ENCODE results near the gene HHAT. TPM values are rescaled to one million over a fixed set of nuclear protein-coding genes. Genes with fewer than 3 reads are reported as not detected.

The HHAT gene
- total RNA-seq, 1 experiment from 2014 or later = 2.3 TPM

DNA sequence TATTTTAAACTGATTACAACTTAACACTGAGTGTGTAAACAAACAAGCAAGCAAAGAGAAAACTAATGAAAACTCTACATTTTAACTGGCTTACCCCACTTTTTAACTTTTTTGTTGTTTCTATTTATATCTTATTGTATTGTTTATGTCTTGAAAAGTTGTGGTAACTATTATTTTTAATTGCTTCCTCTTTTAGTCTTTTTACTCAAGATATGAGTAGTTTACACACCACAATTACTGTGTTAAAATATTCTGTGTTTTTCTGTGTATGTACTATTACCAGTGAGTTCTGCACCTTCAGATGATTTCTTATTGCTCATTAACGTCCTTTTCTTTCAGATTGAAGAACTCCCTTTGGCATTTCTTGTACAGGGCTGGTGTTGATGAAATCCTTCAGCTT, 4.7 kb upstream of the HHAT start:
- H3K27ac ChIP-seq (ENCODE audit: low read length) = no peak overlapping the region
- H3K4me1 ChIP-seq (ENCODE audit: low read length) = peaks cover 7% of the 10 kb centered on the region
- no peaks in the 10 kb centered on the region for H3K79me2 ChIP-seq (ENCODE audit: low read length)
- H3K9me3 ChIP-seq (ENCODE audit: low read length) = peaks cover 4% of the 10 kb centered on the region
- H3K4me2 ChIP-seq (ENCODE audit: low read depth, low read length, poor library complexity, severe bottlenecking) = no peak overlapping the region
- H3K36me3 ChIP-seq (ENCODE audit: insufficient read depth, low read length) = no peaks in the 10 kb centered on the region
- DNase-seq = no peak
- H2AFZ ChIP-seq (ENCODE audit: low read length) = no peak overlapping the region
- H3K4me3 ChIP-seq (ENCODE audit: low read length) = no peak overlapping the region
- H3K27me3 ChIP-seq (ENCODE audit: low read length) = no peaks in the 10 kb centered on the region
- no peaks in the 10 kb centered on the region for H3K9me2 ChIP-seq (replicated peaks; ENCODE audit: insufficient read depth, low read length)
- no peaks in the 10 kb centered on the region for H4K20me1 ChIP-seq (ENCODE audit: insufficient read depth, low read depth, low read length)
- no peak overlapping the region for H3K9ac ChIP-seq (ENCODE audit: low read length)

GRCh38 chr1:210325026-210325670, 3.6 kb upstream of the HHAT start:
- Histone ChIP-seq H3K9me2 (replicated peaks; ENCODE audit: insufficient read depth, low read length) (no peaks in the 10 kb centered on the region), H3K27ac (ENCODE audit: low read length) (no peak overlapping the region), H3K4me3 (ENCODE audit: low read length) (no peak overlapping the region), H4K20me1 (ENCODE audit: insufficient read depth, low read depth, low read length) (no peaks in the 10 kb centered on the region), H3K4me1 (ENCODE audit: low read length) (peaks cover 12% of the 10 kb centered on the region), H2AFZ (ENCODE audit: low read length) (no peak overlapping the region), H3K9ac (ENCODE audit: low read length) (no peak overlapping the region), H3K9me3 (ENCODE audit: low read length) (peaks cover 4% of the 10 kb centered on the region), H3K36me3 (ENCODE audit: insufficient read depth, low read length) (no peaks in the 10 kb centered on the region), H3K79me2 (ENCODE audit: low read length) (no peaks in the 10 kb centered on the region), H3K27me3 (ENCODE audit: low read length) (no peaks in the 10 kb centered on the region), H3K4me2 (ENCODE audit: low read depth, low read length, poor library complexity, severe bottlenecking) (no peak overlapping the region)
- DNase-seq = no peak

DNA sequence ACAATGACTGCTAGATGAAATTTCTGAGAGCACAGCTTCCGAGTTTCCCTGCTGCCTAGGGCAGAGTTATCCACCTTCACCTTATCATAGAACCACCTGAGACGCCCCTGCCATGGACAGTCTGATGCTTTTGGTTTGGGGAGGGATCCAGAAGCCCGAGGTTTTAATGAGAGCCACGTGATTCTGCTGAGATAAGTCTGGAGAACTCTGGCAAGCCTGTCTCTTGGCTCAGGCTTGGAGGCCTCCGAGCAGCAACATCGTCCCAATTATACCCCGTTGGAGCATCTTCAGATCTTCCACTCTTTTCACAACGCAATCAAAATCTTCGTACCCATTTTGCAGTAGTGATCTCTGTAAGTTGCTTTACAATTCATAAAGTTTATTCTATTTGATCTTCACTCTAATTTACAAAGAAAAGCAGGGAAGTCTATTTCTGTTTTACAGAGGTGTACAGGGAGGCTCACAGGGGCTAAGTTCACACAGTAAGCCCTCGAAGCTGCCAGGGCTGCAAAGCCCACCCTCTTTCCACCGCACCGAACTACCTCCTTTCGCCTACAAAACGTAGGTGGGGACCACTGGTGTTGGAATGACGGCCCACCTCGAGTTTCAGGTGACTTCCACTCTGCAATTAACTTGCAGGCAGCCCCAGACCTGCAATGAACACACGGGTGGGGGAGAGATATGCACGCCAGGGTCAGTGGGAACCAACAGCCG, 513 bp upstream of the HHAT start:
- no peak for DNase-seq
- Histone ChIP-seq H3K9ac (ENCODE audit: low read length) (peak overlapping the region; percentile 82), H3K4me2 (ENCODE audit: low read depth, low read length, poor library complexity, severe bottlenecking) (peak overlapping the region; percentile 82), H3K4me3 (ENCODE audit: low read length) (peak overlapping the region; percentile 81), H3K9me2 (replicated peaks; ENCODE audit: insufficient read depth, low read length) (no peaks in the 10 kb centered on the region), H3K27ac (ENCODE audit: low read length) (no peak overlapping the region), H2AFZ (ENCODE audit: low read length) (peak overlapping the region; percentile 100), H3K79me2 (ENCODE audit: low read length) (no peaks in the 10 kb centered on the region), H4K20me1 (ENCODE audit: insufficient read depth, low read depth, low read length) (no peaks in the 10 kb centered on the region), H3K9me3 (ENCODE audit: low read length) (peaks cover 4% of the 10 kb centered on the region), H3K27me3 (ENCODE audit: low read length) (no peaks in the 10 kb centered on the region), H3K36me3 (ENCODE audit: insufficient read depth, low read length) (no peaks in the 10 kb centered on the region), H3K4me1 (ENCODE audit: low read length) (peaks cover 12% of the 10 kb centered on the region)

GRCh38 chr1:210330279-210330866, 1.7 kb downstream of the HHAT start:
- H3K79me2 ChIP-seq (ENCODE audit: low read length) = no peaks in the 10 kb centered on the region
- no peaks in the 10 kb centered on the region for H3K9me2 ChIP-seq (replicated peaks; ENCODE audit: insufficient read depth, low read length)
- 0 out of 2 replicates have a peak, but pooled peaks cover 1% of the 10 kb centered on the region for H3K27me3 ChIP-seq (ENCODE audit: low read length)
- no peak overlapping the region for H3K4me2 ChIP-seq (ENCODE audit: low read depth, low read length, poor library complexity, severe bottlenecking)
- no peaks in the 10 kb centered on the region for H4K20me1 ChIP-seq (ENCODE audit: insufficient read depth, low read depth, low read length)
- H3K9ac ChIP-seq (ENCODE audit: low read length) = no peak overlapping the region
- H2AFZ ChIP-seq (ENCODE audit: low read length) = no peak overlapping the region
- H3K4me1 ChIP-seq (ENCODE audit: low read length) = peaks cover 12% of the 10 kb centered on the region
- DNase-seq = no peak
- no peak overlapping the region for H3K27ac ChIP-seq (ENCODE audit: low read length)
- no peaks in the 10 kb centered on the region; the same call in 1 of the 2 replicates for H3K9me3 ChIP-seq (ENCODE audit: low read length)
- no peaks in the 10 kb centered on the region for H3K36me3 ChIP-seq (ENCODE audit: insufficient read depth, low read length)
- H3K4me3 ChIP-seq (ENCODE audit: low read length) = no peak overlapping the region

GRCh38 chr1:210332233-210332632, 3.5 kb downstream of the HHAT start:
- no peaks in the 10 kb centered on the region for H3K36me3 ChIP-seq (ENCODE audit: insufficient read depth, low read length)
- no peaks in the 10 kb centered on the region for H3K9me2 ChIP-seq (replicated peaks; ENCODE audit: insufficient read depth, low read length)
- no peak overlapping the region for H3K9ac ChIP-seq (ENCODE audit: low read length)
- no peaks in the 10 kb centered on the region for H4K20me1 ChIP-seq (ENCODE audit: insufficient read depth, low read depth, low read length)
- H3K4me1 ChIP-seq (ENCODE audit: low read length) = peaks cover 12% of the 10 kb centered on the region
- DNase-seq = no peak
- H3K4me3 ChIP-seq (ENCODE audit: low read length) = no peak overlapping the region
- H2AFZ ChIP-seq (ENCODE audit: low read length) = no peak overlapping the region
- H3K27me3 ChIP-seq (ENCODE audit: low read length) = 0 out of 2 replicates have a peak, but pooled peaks cover 3% of the 10 kb centered on the region
- no peak overlapping the region for H3K27ac ChIP-seq (ENCODE audit: low read length)
- no peak overlapping the region for H3K4me2 ChIP-seq (ENCODE audit: low read depth, low read length, poor library complexity, severe bottlenecking)
- H3K79me2 ChIP-seq (ENCODE audit: low read length) = no peaks in the 10 kb centered on the region
- H3K9me3 ChIP-seq (ENCODE audit: low read length) = no peaks in the 10 kb centered on the region

DNA sequence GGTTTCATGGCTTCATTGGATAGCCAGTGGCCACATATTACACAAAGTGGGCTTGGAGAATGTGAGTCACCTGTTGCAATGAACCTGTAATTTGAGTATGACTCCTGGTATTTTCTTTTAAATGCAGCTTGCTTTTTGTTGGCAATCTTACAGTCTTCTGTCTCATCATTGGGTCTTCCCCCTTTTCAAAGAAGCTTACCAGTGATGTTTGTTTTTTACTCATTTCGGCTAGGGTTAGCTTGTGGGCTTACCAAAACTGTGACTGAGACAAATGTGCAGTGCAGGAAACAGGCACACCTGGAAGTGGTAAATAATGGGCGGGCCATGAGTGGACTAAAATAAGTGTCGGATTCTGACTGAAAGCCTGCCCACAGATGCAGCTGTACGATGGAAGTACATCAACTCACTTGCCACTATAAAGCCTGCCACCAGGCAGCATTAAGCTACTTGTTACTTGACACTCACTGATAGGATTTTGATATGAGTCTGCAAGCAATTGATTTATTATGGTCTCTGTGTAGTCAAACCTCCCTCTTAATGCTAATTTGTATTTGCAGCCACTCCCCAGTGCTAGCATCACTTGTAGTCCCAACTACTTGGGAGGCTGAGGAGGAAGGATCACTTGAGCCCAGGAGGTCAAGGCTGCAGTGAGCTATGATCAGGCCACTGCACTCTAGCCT, 4.2 kb downstream of the HHAT start:
- Histone ChIP-seq H3K9me2 (replicated peaks; ENCODE audit: insufficient read depth, low read length) (no peaks in the 10 kb centered on the region), H3K27ac (ENCODE audit: low read length) (no peak overlapping the region), H4K20me1 (ENCODE audit: insufficient read depth, low read depth, low read length) (no peaks in the 10 kb centered on the region), H3K4me2 (ENCODE audit: low read depth, low read length, poor library complexity, severe bottlenecking) (no peak overlapping the region), H2AFZ (ENCODE audit: low read length) (no peak overlapping the region), H3K27me3 (ENCODE audit: low read length) (0 out of 2 replicates have a peak, but pooled peaks cover 3% of the 10 kb centered on the region), H3K36me3 (ENCODE audit: insufficient read depth, low read length) (no peaks in the 10 kb centered on the region), H3K79me2 (ENCODE audit: low read length) (no peaks in the 10 kb centered on the region), H3K9ac (ENCODE audit: low read length) (no peak overlapping the region), H3K4me1 (ENCODE audit: low read length) (peaks cover 12% of the 10 kb centered on the region), H3K9me3 (ENCODE audit: low read length) (no peaks in the 10 kb centered on the region), H3K4me3 (ENCODE audit: low read length) (no peak overlapping the region)
- DNase-seq = no peak

GRCh38 chr1:210335001-210335400, 6.3 kb downstream of the HHAT start:
- H3K36me3 ChIP-seq (ENCODE audit: insufficient read depth, low read length) = no peaks in the 10 kb centered on the region
- no peak overlapping the region for H3K9ac ChIP-seq (ENCODE audit: low read length)
- no peaks in the 10 kb centered on the region for H4K20me1 ChIP-seq (ENCODE audit: insufficient read depth, low read depth, low read length)
- no peak overlapping the region for H2AFZ ChIP-seq (ENCODE audit: low read length)
- no peaks in the 10 kb centered on the region for H3K9me3 ChIP-seq (ENCODE audit: low read length)
- no peak for DNase-seq
- no peaks in the 10 kb centered on the region for H3K9me2 ChIP-seq (replicated peaks; ENCODE audit: insufficient read depth, low read length)
- H3K4me2 ChIP-seq (ENCODE audit: low read depth, low read length, poor library complexity, severe bottlenecking) = no peak overlapping the region
- no peak overlapping the region for H3K27ac ChIP-seq (ENCODE audit: low read length)
- no peaks in the 10 kb centered on the region for H3K79me2 ChIP-seq (ENCODE audit: low read length)
- H3K27me3 ChIP-seq (ENCODE audit: low read length) = 0 out of 2 replicates have a peak, but pooled peaks cover 3% of the 10 kb centered on the region
- no peak overlapping the region for H3K4me3 ChIP-seq (ENCODE audit: low read length)
- no peaks in the 10 kb centered on the region for H3K4me1 ChIP-seq (ENCODE audit: low read length)

GRCh38 chr1:210336362-210336761, 7.7 kb downstream of the HHAT start:
- no peaks in the 10 kb centered on the region for H3K79me2 ChIP-seq (ENCODE audit: low read length)
- DNase-seq = no peak
- no peaks in the 10 kb centered on the region for H3K9me3 ChIP-seq (ENCODE audit: low read length)
- H3K4me3 ChIP-seq (ENCODE audit: low read length) = no peak overlapping the region
- H4K20me1 ChIP-seq (ENCODE audit: insufficient read depth, low read depth, low read length) = no peaks in the 10 kb centered on the region
- 0 out of 2 replicates have a peak, but pooled peaks cover 3% of the 10 kb centered on the region for H3K27me3 ChIP-seq (ENCODE audit: low read length)
- no peaks in the 10 kb centered on the region for H3K9me2 ChIP-seq (replicated peaks; ENCODE audit: insufficient read depth, low read length)
- H3K27ac ChIP-seq (ENCODE audit: low read length) = no peak overlapping the region
- no peak overlapping the region for H2AFZ ChIP-seq (ENCODE audit: low read length)
- H3K4me2 ChIP-seq (ENCODE audit: low read depth, low read length, poor library complexity, severe bottlenecking) = no peak overlapping the region
- no peaks in the 10 kb centered on the region for H3K4me1 ChIP-seq (ENCODE audit: low read length)
- H3K9ac ChIP-seq (ENCODE audit: low read length) = no peak overlapping the region
- no peaks in the 10 kb centered on the region for H3K36me3 ChIP-seq (ENCODE audit: insufficient read depth, low read length)

All from Karpas-422 (cell line).